Body of pancreas (tissue), 4 donors: ENCODE results near the gene MACO1.

Experiments used
- POLR2A ChIP-seq, 3 donors: fragments of 450-650 bp; IDR thresholded peaks; one replicate each; pipeline ENCODE4 v1.6.1; 2016; ENCODE audit warnings: antibody characterized with exemption in 3 of 3, mild to moderate bottlenecking in 2 of 3
- TF ChIP-seq, protein P1 (sequence below), 7 experiments: fragments of 450-650 bp in 4 of 7; fragments of 200-600 bp in 3 of 7; sonication (generic) in 3 of 7; IDR thresholded peaks; one replicate each; pipeline ENCODE4 v1.5.1; 2016 to 2019; ENCODE audit warnings: antibody characterized with exemption in 7 of 7

DNA sequence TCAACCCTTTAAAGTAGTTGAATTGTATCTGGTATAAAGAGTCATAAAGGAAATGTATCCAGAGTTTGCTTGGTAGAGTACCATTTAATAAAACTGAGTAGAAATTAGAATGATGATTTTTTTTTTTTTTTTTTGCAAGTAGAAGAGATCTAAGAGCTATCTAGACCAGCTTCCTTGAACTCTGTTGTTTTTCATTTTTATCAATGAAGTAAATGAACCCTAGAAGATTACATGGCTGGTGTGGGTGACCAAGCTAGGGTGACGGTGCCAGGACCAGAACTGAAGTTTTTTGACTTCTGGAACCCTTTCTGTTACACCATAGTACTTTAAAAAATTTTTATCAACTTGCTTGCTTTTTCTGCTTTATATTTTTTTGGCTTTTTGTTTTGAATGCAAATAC lies 36.9 kb downstream of the MACO1 start:
- no peak for TF ChIP-seq POLR2A (IDR thresholded peaks at IDR 0.05)
- TF ChIP-seq, protein P1, sequence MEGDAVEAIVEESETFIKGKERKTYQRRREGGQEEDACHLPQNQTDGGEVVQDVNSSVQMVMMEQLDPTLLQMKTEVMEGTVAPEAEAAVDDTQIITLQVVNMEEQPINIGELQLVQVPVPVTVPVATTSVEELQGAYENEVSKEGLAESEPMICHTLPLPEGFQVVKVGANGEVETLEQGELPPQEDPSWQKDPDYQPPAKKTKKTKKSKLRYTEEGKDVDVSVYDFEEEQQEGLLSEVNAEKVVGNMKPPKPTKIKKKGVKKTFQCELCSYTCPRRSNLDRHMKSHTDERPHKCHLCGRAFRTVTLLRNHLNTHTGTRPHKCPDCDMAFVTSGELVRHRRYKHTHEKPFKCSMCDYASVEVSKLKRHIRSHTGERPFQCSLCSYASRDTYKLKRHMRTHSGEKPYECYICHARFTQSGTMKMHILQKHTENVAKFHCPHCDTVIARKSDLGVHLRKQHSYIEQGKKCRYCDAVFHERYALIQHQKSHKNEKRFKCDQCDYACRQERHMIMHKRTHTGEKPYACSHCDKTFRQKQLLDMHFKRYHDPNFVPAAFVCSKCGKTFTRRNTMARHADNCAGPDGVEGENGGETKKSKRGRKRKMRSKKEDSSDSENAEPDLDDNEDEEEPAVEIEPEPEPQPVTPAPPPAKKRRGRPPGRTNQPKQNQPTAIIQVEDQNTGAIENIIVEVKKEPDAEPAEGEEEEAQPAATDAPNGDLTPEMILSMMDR (IDR thresholded peaks at IDR 0.05), result no peak
